ENCODE results near the gene NT5C3B. TPM values are rescaled to one million over a fixed set of nuclear protein-coding genes. Genes with fewer than 3 reads are reported as not detected.
"Not testable (repeated sequence)": the region's sequence is repeated elsewhere in the genome, so short reads cannot be mapped to it uniquely, and the experiment has no call there.

Gene NT5C3B
- total and polyA plus RNA-seq, 12 donors, result 14.5 to 48.5 (median 21.4) TPM

DNA sequence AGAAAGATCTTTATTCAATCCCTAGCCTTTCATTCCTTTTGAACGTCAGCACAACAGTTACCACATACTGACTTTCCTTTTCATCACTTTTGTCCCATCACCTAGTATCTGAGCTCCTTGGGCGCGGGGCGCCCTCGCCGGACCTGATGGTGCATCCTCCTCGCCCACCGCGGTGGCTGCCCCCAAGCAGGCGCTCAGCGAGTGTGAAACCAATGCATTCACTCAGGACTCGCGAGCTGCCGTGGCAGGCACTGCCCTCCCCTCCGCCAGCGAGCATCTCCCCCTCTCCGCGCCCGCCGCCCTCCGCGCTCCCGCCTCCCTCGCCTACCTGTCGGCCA, 28.4 kb upstream of the NT5C3B start:
- ATAC-seq (peak in 6 of 8 donors; percentile 47 to 69 (median 60)), DNase-seq (no peak)
- H3K9me3 ChIP-seq, result no peaks in the 10 kb centered on the region
- intact Hi-C loops (cut with DNase I), result no loop called here
- peak overlapping the region; percentile 49 to 96 (median 92) for H3K27ac ChIP-seq
- no peaks in the 10 kb centered on the region for H3K27me3 ChIP-seq
- H3K36me3 ChIP-seq, result peaks cover 0 to 31% (median 6%) of the 10 kb centered on the region in 9 donors
- 1 to 2% methylated on average over 24 to 25 of the region's 25 CpGs for WGBS, 2 donors
- TF ChIP-seq, protein P1, sequence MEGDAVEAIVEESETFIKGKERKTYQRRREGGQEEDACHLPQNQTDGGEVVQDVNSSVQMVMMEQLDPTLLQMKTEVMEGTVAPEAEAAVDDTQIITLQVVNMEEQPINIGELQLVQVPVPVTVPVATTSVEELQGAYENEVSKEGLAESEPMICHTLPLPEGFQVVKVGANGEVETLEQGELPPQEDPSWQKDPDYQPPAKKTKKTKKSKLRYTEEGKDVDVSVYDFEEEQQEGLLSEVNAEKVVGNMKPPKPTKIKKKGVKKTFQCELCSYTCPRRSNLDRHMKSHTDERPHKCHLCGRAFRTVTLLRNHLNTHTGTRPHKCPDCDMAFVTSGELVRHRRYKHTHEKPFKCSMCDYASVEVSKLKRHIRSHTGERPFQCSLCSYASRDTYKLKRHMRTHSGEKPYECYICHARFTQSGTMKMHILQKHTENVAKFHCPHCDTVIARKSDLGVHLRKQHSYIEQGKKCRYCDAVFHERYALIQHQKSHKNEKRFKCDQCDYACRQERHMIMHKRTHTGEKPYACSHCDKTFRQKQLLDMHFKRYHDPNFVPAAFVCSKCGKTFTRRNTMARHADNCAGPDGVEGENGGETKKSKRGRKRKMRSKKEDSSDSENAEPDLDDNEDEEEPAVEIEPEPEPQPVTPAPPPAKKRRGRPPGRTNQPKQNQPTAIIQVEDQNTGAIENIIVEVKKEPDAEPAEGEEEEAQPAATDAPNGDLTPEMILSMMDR (IDR thresholded peaks at IDR 0.05), result no peak
- peak overlapping the region; percentile 86 to 100 (median 96) for H3K4me3 ChIP-seq
- H3K4me1 ChIP-seq, result peaks cover 5 to 59% (median 39%) of the 10 kb centered on the region in 9 donors

DNA sequence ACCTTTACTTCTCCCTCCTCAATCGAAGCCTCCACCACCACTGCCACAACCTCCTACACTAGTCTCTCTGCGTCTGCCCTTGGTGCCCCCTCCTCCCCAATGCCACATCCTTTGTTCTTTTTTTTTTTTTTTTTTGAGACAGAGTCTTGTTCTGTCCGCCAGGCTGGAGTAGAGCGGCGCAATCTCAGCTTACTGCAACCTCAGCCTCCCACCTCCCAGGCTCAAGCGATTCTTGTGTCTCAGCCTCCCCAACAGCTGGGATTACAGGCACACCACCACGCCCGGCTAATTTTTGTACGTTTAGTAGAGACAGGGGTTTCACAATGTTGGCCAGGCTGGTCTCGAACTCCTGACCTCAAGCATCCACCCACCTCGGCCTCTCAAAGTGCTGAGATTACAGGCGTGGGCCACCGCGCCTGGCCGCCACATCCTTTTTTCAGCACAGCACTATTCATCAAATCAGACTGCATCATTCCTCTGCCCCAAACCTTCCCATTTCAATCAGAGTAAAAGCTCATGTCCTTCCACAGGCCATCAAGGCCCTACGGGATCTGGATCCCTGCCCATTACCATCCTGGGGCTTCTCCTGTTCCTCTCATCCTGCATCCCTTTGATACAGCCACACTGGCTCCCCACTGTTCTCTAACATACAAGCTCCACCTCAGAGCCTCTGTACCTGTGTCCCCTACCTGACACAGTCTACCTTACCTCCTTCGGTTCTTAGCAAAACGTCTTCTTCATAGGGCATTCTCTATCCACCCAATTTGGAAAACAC, 27.2 kb upstream of the NT5C3B start:
- ATAC-seq, result no peak
- TF ChIP-seq, protein P1 (IDR thresholded peaks at IDR 0.05), result no peak
- H3K9me3 ChIP-seq, result no peaks in the 10 kb centered on the region
- 75 to 76% methylated on average over 18 of the region's 18 CpGs for WGBS, 2 donors
- H3K4me1 ChIP-seq, result peaks cover 5 to 61% (median 39%) of the 10 kb centered on the region in 9 donors
- no peak for DNase-seq
- H3K4me3 ChIP-seq, result peak overlapping the region in 7 of 10 donors; percentile 86 to 100 (median 92)
- intact Hi-C loops (cut with DNase I), result no loop called here
- no peaks in the 10 kb centered on the region for H3K27me3 ChIP-seq
- H3K36me3 ChIP-seq, result peaks cover 0 to 19% (median 6%) of the 10 kb centered on the region in 9 donors
- no peak overlapping the region for H3K27ac ChIP-seq

DNA sequence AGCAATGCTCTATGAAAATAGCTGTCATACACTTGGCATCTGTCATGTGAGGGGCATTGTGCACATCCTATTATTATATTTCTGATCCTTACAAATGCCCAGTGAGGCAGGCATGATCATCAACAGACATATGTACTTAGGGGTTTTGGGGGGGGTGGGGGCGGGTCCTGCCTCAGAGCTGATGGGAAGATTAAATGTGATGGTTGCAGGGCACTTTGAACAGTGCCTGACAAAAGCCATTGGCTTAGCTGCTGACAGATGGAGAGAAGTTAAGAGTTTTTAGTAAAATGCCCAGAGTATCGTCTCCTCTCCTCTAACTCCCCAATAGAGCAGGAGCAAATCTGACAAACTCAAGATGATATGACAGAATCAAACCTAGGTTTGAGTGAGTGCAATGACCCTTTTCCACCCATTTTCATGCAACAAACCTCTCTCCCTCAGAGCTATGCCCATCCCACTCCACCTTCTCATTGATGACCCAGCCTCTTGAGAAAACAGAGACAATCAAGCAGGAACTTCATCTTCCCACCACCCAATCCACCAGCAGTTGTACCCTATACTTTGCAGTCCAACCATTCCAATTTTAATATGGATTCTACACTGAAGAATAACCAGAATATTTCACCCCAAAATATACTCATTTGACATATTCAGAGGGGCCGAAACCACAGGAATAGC, 24.4 kb upstream of the NT5C3B start:
- Histone ChIP-seq H3K4me3 (no peak overlapping the region), H3K27ac (no peak overlapping the region), H3K36me3 (no peaks in the 10 kb centered on the region), H3K27me3 (no peaks in the 10 kb centered on the region), H3K9me3 (no peaks in the 10 kb centered on the region), H3K4me1 (peaks cover 5 to 53% (median 37%) of the 10 kb centered on the region in 9 donors)
- WGBS, 2 donors, result 65 to 66% methylated on average over 3 of the region's 3 CpGs
- intact Hi-C loops (cut with DNase I), result loop anchor here in 1 of 10 donors (2.0 kb wide), 1 partner anchor 50 kb away; the partner anchor contains the start of gene P3H4
- no peak for DNase-seq
- TF ChIP-seq, protein P1 (IDR thresholded peaks at IDR 0.05), result no peak
- no peak for ATAC-seq

DNA sequence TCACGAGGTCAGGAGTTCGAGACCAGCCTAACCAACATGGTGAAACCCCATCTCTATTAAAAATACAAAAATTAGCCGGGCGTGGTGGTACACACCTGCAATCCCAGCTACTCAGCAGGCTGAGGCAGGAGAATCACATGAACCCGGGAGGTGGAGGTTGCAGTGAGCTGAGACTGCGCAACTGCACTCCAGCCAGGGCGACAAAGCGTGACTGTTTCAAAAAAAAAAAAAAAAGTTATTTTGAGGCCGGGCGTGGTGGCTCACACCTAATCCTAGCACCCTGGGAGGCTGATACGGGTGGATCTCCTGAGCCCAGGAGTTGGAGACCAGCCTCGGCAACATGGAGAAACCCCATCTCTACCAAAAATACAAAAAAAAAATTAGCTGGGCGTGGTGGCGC, 15.3 kb upstream of the NT5C3B start:
- H3K9me3 ChIP-seq; DNase-seq; H3K27me3 ChIP-seq; intact Hi-C loops (cut with DNase I); H3K4me3 ChIP-seq; ATAC-seq: not testable (repeated sequence)
- 96 to 99% methylated on average over 14 of the region's 14 CpGs for WGBS, 2 donors
- Histone ChIP-seq H3K4me1 (peaks cover 0 to 24% (median 0%) of the 10 kb centered on the region in 9 donors), H3K27ac (peak overlapping the region in 1 of 10 donors; percentile 33), H3K36me3 (peaks cover 0 to 47% (median 13%) of the 10 kb centered on the region in 9 donors)

All from heart right ventricle (tissue), 16 donors.